ENCODE data around the gene ZNF132. TPM values are rescaled to one million over a fixed set of nuclear protein-coding genes. Genes with fewer than 3 reads are reported as not detected.

The ZNF132 gene
- total RNA-seq, 1 experiment from 2014 or later, result not detected

DNA sequence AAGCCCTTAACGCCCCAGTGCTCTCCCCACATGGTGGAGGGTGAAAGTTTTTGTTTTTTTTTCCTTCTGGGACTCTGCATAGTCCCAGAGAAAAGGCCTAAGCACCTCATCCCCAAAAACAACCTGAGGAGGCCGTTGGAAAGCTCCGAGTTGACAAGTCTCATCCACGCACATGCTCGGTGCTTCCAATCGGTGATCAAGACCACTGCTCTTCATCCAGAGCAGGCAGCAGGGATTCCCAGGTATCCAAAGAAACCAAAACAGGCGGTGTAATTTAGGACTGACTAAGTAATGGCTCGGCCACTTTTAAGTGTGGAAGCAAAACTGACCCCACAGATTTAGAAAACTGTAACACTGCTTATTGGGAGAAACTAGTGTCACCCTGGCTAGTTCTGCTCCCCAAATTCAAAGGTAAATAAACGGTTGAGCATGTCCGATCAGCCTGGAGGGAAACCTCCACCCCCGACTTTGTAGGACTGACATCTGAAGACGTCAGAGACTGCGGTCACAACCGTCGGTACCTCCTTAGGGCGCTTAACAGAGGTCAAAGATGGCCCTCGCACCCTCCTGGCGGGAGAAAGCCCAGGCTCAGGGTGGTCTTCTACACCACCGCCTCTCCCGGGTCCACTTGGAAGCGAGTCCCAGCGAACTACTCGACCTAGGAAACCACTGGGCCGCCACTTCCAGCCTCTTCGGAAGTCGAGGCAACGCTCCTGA lies 35.2 kb upstream of the ZNF132 start:
- peak overlapping the region; percentile 69 for H3K27ac ChIP-seq (ENCODE audit: low read depth, low read length)
- H3K36me3 ChIP-seq (ENCODE audit: control insufficient read depth in 1 of 2, insufficient read depth in 2 of 2, low read length in 2 of 2), result peaks cover 8 to 9% of the 10 kb centered on the region in 2 experiments; a peak in 3 of 4 replicates
- no peak for DNase-seq (ENCODE audit: low read depth, low spot score)
- H3K9me3 ChIP-seq (ENCODE audit: control insufficient read depth in 1 of 2, insufficient read depth in 1 of 2, low read depth in 1 of 2, low read length in 2 of 2), result no peaks in the 10 kb centered on the region
- POLR2A ChIA-PET, result interaction anchor here (1.5 kb wide), 1 partner anchor 39 kb away, joined by 4 read pairs; no protein-coding TSS in a partner anchor
- H3K9ac ChIP-seq (ENCODE audit: low read length), result peak overlapping the region; percentile 74
- H3K27me3 ChIP-seq (ENCODE audit: insufficient read depth, low read length), result no peaks in the 10 kb centered on the region
- no peaks in the 10 kb centered on the region for H3K79me2 ChIP-seq (ENCODE audit: insufficient read depth, low read length)
- RAD21 ChIA-PET (ENCODE audit: low non-redundant PET in 1 of 2, low total read pairs in 2 of 2, uncharacterized antibody in 2 of 2, unreplicated experiment in 2 of 2), result no interaction called here
- TF ChIP-seq POLR2A (IDR thresholded peaks at IDR 0.05; ENCODE audit: borderline replicate concordance, extremely low read depth, insufficient read depth, insufficient read length) (peak; percentile 21), SRF (IDR thresholded peaks at IDR 0.05; ENCODE audit: low read depth) (no peak)
- H3K4me1 ChIP-seq (ENCODE audit: control insufficient read depth in 1 of 2, insufficient read depth in 2 of 2, low read length in 2 of 2), result peaks cover 13 to 25% of the 10 kb centered on the region in 2 experiments
- ATAC-seq, result peak; percentile 9
- H4K20me1 ChIP-seq (ENCODE audit: insufficient read depth), result no peaks in the 10 kb centered on the region
- peak overlapping the region; percentile 99 for H3K4me2 ChIP-seq (ENCODE audit: low read length)
- H2AFZ ChIP-seq (ENCODE audit: low read depth, low read length, poor library complexity, severe bottlenecking), result no peak overlapping the region
- TSS peak; percentile 41 for BruUV-seq (replicated peaks)
- CTCF ChIA-PET, result interaction anchor here (1.2 kb wide), 2 partner anchors 9 to 44 kb away, joined by 3 read pairs; partner anchors contain the start of gene ZNF324
- intact Hi-C loops (cut with micrococcal nuclease), result no loop called here
- no peaks in the 10 kb centered on the region for H3K9me2 ChIP-seq (ENCODE audit: insufficient read depth)
- H3K4me3 ChIP-seq (replicated peaks in 1 of 2; ENCODE audit: low read depth in 1 of 2, low read length in 2 of 2), result peak overlapping the region; percentile 75 to 76

DNA sequence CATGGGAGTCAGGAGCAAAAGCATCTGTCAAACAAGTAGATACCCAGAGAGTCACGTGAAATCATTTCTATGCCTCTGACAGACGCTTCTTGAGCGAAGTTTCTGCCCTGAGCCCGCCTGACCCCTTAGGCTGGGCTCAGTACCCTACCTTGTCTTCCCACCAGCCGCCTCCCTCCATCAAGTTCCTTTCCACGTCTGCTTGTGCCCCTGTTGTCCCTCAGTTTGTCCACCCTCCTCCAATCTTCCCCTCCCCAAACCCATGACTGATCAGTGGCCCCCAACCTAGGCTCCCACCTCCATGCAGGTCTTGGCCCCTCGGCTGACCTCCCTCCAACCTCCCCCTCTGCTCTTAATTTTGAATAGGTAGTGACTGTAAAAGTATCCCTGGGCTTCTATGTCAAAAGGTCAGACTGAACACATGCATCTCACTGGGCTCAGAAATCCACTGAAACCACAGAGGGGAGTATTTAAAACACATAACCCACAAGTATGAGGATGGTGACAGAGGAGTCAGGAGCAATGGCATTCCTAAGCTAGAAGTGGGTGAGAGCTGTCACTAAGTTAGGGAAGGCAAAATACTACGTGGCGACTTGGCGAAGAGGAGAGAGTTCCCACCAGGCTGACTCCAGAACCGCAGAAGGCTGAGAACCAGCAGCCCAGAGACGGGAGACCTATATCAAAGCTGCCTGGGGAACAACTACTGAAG lies 34.5 kb upstream of the ZNF132 start:
- Histone ChIP-seq H3K4me2 (ENCODE audit: low read length) (peak overlapping the region; percentile 99), H3K79me2 (ENCODE audit: insufficient read depth, low read length) (0 out of 2 replicates have a peak, but pooled peaks cover under 1% of the 10 kb centered on the region), H3K9ac (ENCODE audit: low read length) (no peak overlapping the region), H3K27ac (ENCODE audit: low read depth, low read length) (peak overlapping the region; percentile 69; the same call in 1 of the 2 replicates), H3K4me1 (ENCODE audit: control insufficient read depth in 1 of 2, insufficient read depth in 2 of 2, low read length in 2 of 2) (peaks cover 13 to 25% of the 10 kb centered on the region in 2 experiments), H3K4me3 (replicated peaks in 1 of 2; ENCODE audit: low read depth in 1 of 2, low read length in 2 of 2) (no peak overlapping the region; a peak in 1 of 4 replicates), H3K9me2 (ENCODE audit: insufficient read depth) (no peaks in the 10 kb centered on the region), H3K27me3 (ENCODE audit: insufficient read depth, low read length) (no peaks in the 10 kb centered on the region), H3K9me3 (ENCODE audit: control insufficient read depth in 1 of 2, insufficient read depth in 1 of 2, low read depth in 1 of 2, low read length in 2 of 2) (no peaks in the 10 kb centered on the region), H2AFZ (ENCODE audit: low read depth, low read length, poor library complexity, severe bottlenecking) (no peak overlapping the region), H4K20me1 (ENCODE audit: insufficient read depth) (no peaks in the 10 kb centered on the region), H3K36me3 (ENCODE audit: control insufficient read depth in 1 of 2, insufficient read depth in 2 of 2, low read length in 2 of 2) (peaks cover 10 to 12% of the 10 kb centered on the region in 2 experiments; a peak in 3 of 4 replicates)
- ChIA-PET POLR2A (no interaction called here), RAD21 (ENCODE audit: low non-redundant PET in 1 of 2, low total read pairs in 2 of 2, uncharacterized antibody in 2 of 2, unreplicated experiment in 2 of 2) (no interaction called here), CTCF (no interaction called here)
- DNase-seq (ENCODE audit: low read depth, low spot score) (no peak), ATAC-seq (no peak)
- intact Hi-C loops (cut with micrococcal nuclease), result no loop called here
- no TSS peak for BruUV-seq (replicated peaks)
- TF ChIP-seq ELF1 (IDR thresholded peaks at IDR 0.05; ENCODE audit: borderline replicate concordance, low read depth) (no peak), POLR2AphosphoS5 (IDR thresholded peaks at IDR 0.05; ENCODE audit: low read depth, low read length) (no peak), POLR2A (IDR thresholded peaks at IDR 0.05; ENCODE audit: borderline replicate concordance, extremely low read depth, insufficient read depth, insufficient read length) (no peak), ZFX (IDR thresholded peaks at IDR 0.05) (no peak), ZNF274 (IDR thresholded peaks at IDR 0.05; ENCODE audit: low read depth, low read length) (no peak), EZH2 (IDR thresholded peaks at IDR 0.05) (no peak)
- TF ChIP-seq, protein P1, sequence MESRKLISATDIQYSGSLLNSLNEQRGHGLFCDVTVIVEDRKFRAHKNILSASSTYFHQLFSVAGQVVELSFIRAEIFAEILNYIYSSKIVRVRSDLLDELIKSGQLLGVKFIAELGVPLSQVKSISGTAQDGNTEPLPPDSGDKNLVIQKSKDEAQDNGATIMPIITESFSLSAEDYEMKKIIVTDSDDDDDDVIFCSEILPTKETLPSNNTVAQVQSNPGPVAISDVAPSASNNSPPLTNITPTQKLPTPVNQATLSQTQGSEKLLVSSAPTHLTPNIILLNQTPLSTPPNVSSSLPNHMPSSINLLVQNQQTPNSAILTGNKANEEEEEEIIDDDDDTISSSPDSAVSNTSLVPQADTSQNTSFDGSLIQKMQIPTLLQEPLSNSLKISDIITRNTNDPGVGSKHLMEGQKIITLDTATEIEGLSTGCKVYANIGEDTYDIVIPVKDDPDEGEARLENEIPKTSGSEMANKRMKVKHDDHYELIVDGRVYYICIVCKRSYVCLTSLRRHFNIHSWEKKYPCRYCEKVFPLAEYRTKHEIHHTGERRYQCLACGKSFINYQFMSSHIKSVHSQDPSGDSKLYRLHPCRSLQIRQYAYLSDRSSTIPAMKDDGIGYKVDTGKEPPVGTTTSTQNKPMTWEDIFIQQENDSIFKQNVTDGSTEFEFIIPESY (IDR thresholded peaks at IDR 0.05; ENCODE audit: extremely low read depth, insufficient replicate concordance, low read length), result no peak
- TF ChIP-seq, protein P2, sequence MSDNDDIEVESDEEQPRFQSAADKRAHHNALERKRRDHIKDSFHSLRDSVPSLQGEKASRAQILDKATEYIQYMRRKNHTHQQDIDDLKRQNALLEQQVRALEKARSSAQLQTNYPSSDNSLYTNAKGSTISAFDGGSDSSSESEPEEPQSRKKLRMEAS (IDR thresholded peaks at IDR 0.05), result no peak

All from HCT116 (cell line).